GOT3 (cell line): ENCODE results near the gene EME2.
"Not testable (repeated sequence)": the region's sequence is repeated elsewhere in the genome, so short reads cannot be mapped to it uniquely, and the experiment has no call there.

Experiments
- DNase-seq: peaks from one replicate; lab custom pipeline; 2025; ENCODE audit warnings: mixed read lengths; lab: John Stamatoyannopoulos, UW

The EME2 gene, protein sequence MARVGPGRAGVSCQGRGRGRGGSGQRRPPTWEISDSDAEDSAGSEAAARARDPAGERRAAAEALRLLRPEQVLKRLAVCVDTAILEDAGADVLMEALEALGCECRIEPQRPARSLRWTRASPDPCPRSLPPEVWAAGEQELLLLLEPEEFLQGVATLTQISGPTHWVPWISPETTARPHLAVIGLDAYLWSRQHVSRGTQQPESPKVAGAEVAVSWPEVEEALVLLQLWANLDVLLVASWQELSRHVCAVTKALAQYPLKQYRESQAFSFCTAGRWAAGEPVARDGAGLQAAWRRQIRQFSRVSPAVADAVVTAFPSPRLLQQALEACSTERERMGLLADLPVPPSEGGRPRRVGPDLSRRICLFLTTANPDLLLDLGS

DNA sequence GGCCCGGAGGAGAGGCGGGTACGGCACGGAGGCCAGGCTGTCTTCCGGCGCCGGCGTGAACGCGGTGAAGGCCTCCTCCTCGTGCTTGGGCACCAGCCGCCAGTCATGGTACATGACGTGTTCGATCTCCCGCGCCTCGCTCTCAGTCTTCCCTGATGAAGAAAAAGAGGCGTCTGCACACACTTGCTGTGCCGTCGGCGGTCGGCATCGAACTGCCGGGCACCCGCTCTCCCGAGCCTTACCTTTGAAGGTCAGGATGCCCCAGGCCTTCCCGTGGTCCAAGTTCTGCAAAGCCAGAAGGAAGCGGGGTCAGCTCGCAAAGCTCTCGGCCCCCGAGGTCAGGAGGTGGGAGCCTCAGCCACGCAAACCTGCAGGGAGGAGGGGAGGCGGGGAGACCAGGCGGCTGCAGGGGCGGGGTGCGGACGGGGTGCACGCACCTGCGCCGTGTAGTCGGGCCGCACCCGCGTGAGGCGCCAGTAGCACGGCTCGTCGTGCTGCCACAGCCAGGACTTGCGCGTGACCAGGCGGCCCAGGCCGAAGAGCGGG lies at the start of gene EME2:
EME2 (plus strand) TSS at position 449 of the 546 bp plus-strand sequence. CDS start 418 bp downstream, outside the sequence.
- DNase-seq: no peak

GRCh38 chr16:1723450-1724147 lies 49.0 kb upstream of the EME2 start:
- DNase-seq: no peak

GRCh38 chr16:1724491-1724890 lies 48.1 kb upstream of the EME2 start:
- DNase-seq: no peak

GRCh38 chr16:1726661-1727502 lies 45.7 kb upstream of the EME2 start:
- DNase-seq: no peak

- no peak for DNase-seq
These were observed 44.7 kb upstream of the EME2 start for GRCh38 chr16:1727651-1728624.

- DNase-seq: no peak
These were observed 43.6 kb upstream of the EME2 start for GRCh38 chr16:1729026-1729425.

DNA sequence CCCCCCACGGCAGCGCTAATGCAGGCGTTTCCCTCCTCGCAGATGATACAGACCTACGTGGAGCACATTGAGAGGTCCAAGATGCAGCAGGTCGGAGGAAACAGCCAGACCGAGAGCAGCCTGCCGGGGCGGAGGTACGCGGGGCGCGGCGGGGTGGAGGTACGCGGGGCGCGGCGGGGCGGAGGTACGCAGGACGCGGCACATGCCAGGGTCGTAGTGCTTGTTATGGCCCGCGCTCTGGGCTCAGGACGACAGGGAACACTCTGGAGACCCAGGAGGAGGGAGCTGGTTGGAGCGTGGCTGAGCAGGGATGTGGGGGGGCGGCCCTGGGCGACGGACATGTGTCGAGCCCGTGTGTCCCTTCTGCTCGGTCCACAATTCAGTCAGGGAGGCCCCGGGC lies 43.2 kb upstream of the EME2 start:
- no peak for DNase-seq

DNA sequence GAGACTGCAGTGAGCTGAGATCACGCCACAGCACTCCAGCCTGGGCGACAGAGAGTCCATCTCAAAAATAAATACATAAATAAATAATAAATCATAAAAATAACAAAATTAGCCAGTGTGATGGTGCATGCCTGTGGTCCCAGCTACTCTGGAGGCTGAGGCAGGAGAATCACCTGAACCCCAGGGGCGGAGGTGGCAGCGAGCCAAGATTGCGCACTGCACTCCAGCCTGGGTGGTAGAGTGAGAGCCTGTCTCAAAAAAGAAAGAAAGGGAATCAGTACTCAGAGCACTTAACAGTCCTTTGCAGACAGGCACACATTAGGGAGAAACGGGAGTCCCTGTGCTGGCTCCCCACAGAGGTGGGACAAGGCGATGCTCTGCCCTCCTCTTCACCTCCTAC lies 41.5 kb upstream of the EME2 start:
- DNase-seq: no peak

DNA sequence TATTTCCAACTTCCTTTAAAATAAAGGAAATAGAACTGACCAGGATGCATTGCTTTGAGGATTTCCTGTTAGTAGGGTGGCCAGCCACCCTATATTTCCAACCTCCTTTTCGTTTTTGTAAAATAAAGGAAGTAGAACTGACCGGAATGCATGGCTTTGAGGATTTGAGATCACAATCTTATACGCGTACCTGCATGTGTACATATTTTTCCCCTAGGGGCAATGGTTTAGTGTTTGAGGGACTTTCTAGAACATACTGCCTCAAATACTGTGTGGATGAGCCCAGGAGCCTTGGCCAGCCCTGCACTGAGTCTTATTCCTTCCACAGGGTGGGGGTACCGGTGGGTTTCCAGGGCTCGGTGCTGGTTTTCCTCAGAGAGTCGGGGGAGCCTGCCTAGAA lies 41.0 kb upstream of the EME2 start:
- no peak for DNase-seq

DNA sequence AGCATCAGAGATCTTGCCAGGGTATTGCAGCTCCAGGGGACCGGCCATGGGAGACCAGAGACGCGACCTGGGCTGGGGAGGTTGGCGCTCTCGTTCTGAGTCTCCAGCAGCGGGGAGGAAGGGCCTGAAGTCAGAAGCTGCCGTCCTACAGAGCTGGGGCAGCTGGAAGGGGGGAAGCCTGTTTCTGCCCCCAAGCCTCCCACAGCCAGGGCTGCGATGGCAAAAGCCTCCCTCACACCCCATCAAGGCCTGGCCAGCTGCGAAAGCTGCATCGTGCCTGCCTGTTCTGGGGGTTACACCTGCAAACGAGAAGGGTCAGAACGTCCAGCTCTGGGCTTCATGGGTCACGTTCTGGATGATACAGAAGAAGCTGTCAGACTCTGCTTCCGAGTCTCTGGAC lies 40.5 kb upstream of the EME2 start:
- no peak for DNase-seq

DNA sequence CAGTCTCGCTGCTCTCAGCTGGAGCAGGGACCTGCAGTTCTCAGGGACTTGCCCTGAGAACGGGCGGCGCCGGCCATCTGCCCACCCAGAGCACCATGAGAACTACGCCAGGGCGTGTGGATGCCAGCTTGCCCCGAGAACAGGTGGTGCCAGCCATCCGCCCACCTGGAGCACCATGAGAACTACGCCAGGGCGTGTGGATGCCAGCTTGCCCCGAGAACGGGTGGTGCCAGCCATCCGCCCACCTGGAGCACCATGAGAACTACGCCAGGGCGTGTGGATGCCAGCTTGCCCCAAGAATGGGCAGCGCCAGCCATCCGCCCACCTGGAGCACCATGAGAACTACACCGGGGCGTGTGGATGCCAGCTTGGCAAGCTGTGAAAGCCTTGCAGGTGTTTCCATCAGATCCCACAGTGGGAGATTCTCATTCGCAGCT lies 40.0 kb upstream of the EME2 start:
- not testable (repeated sequence) for DNase-seq

GRCh38 chr16:1734123-1734522 lies 38.5 kb upstream of the EME2 start:
- DNase-seq: no peak

GRCh38 chr16:1734816-1735215 lies 37.8 kb upstream of the EME2 start:
- no peak for DNase-seq

DNA sequence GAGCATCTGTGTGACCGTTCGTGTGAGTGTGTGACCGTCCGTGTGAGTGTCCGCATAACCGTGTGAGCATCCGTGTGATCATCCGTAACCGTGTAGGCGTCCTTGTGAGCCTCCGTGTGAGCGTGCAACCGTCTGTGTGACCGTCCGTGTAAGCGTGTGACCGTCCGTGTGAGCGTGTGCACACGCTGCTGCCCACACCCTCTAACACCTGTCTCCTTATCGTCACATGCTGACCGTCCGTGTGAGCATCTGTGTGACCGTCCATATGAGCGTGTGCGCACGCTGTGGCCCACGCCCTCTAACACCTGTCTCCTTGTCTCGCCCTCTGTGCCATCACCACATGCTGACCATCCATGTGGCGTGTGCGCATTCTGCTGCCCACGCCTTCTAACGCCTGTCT lies 32.4 kb upstream of the EME2 start:
- DNase-seq: no peak

- DNase-seq: no peak
These were observed 31.7 kb upstream of the EME2 start for GRCh38 chr16:1740781-1741490.

- no peak for DNase-seq
These were observed 31.0 kb upstream of the EME2 start for GRCh38 chr16:1741553-1742165.

DNA sequence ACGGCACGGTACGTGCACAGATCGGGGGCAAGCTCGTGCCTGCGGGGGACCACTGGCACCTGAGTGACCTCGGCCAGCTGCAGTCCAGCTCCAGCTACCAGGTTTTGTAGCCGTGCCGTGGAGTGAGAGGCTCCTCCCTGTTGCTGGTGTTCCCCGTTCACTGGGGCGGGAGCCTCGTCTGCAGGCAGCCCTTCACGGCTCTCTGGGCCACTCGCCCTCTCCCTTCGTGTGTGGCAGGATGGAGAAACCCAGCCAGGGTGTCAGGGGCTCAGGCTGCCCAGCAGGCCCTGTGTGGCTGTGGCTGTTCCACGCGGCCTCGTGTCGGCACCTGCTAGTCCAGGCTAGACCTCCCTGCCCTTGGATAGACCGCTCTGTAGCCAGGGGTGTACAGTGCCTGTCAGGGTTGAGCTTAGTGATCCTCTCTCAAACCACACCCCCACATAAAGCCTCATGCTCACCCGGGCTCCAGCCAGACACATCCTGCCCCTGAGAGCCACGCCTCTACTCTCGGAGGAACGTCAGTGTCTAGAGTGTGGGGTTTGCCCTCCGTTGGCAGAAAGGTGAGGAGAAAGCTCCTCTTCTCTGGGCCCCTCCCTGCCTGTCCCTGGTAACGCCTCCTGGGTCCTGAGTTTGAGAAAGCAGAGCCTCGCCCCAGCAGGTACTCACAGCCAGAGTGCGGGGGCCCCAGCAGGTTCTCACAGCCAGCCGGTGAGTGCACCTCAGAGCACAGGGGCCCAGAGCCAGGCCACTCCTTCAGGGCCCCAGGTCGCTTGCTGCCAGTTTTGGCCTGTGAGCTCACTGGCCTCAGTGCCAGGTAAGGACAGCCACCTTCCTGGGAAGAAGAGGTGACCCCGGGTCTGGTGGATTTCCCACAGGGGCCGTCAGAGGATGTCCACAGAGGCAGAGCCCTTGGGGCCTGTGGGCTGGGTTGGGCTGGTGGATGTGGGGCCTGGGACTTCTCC lies 29.0 kb upstream of the EME2 start:
- DNase-seq: no peak

GRCh38 chr16:1744338-1744840 lies 28.2 kb upstream of the EME2 start:
- no peak for DNase-seq
